T-helper 1 cell treated with Interleukin-12 subunit alpha and Interleukin-12 subunit beta and Interleukin-4 antibody, amounts not matched to agents 30 μg/mL and 1 μg/mL, for 36 hours (primary cell): Measurements from ENCODE around the gene ANO10.
"Not testable (repeated sequence)": the region's sequence is repeated elsewhere in the genome, so short reads cannot be mapped to it uniquely, and the experiment has no call there.

Experiments used
- H3K27ac Mint-ChIP-seq: one replicate; pipeline ENCODE4 v1.8.0; 2021; ENCODE audit warnings: mild to moderate bottlenecking, mixed read lengths
- H3K27me3 Mint-ChIP-seq: one replicate; pipeline ENCODE4 v1.8.0; 2021; ENCODE audit warnings: low read depth, mixed read lengths
- H3K36me3 Mint-ChIP-seq: one replicate; pipeline ENCODE4 v1.8.0; 2021; ENCODE audit warnings: low read depth, mixed read lengths
- H3K4me1 Mint-ChIP-seq: one replicate; pipeline ENCODE4 v1.8.0; 2021; ENCODE audit warnings: low read depth, mixed read lengths
- H3K4me3 Mint-ChIP-seq: one replicate; pipeline ENCODE4 v1.8.0; 2021; ENCODE audit warnings: mild to moderate bottlenecking, moderate library complexity, mixed read lengths
- H3K9me3 Mint-ChIP-seq: one replicate; pipeline ENCODE4 v1.8.0; 2021; ENCODE audit warnings: mixed read lengths

ANO10 gene

GRCh38 chr3:43499256-43499655, 122.6 kb downstream of the ANO10 start:
- peaks cover 14% of the 10 kb centered on the region for H3K27me3 Mint-ChIP-seq
- no peak overlapping the region for H3K27ac Mint-ChIP-seq
- H3K36me3 Mint-ChIP-seq = peaks cover 1% of the 10 kb centered on the region
- H3K9me3 Mint-ChIP-seq = no peaks in the 10 kb centered on the region
- H3K4me1 Mint-ChIP-seq = peaks cover 22% of the 10 kb centered on the region
- no peak overlapping the region for H3K4me3 Mint-ChIP-seq

DNA sequence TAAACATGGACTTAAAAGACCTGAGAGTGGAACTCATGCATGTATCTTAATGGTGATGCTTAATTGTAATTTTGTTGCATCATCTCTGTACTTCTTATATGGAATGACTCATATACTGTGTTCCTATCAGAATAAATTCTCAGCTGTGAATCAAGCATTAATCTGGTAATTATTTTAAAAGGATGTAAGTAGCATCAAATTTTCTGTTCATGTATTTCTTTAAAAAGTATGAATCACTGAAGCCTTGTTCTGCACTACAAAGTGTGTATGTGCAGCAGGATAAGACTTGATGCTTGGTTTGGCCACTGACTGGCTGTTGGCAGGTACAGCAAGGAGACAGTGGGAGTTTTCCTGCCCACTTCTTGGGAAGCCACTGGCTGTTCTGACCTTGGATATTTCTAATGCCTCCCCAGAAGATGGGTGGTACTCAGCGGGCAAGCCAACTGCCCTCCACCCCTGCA, 123.9 kb downstream of the ANO10 start:
- Mint-ChIP-seq H3K36me3 (peaks cover 1% of the 10 kb centered on the region), H3K27ac (no peak overlapping the region), H3K9me3 (no peaks in the 10 kb centered on the region), H3K4me1 (peaks cover 19% of the 10 kb centered on the region), H3K27me3 (peaks cover 14% of the 10 kb centered on the region), H3K4me3 (no peak overlapping the region)

- no peak overlapping the region for H3K4me3 Mint-ChIP-seq
- H3K9me3 Mint-ChIP-seq = no peaks in the 10 kb centered on the region
- H3K27me3 Mint-ChIP-seq = peaks cover 15% of the 10 kb centered on the region
- H3K4me1 Mint-ChIP-seq = peaks cover 15% of the 10 kb centered on the region
- H3K27ac Mint-ChIP-seq = no peak overlapping the region
- H3K36me3 Mint-ChIP-seq = peaks cover 1% of the 10 kb centered on the region
Observed at GRCh38 chr3:43497422-43497821, 124.4 kb downstream of the ANO10 start.

DNA sequence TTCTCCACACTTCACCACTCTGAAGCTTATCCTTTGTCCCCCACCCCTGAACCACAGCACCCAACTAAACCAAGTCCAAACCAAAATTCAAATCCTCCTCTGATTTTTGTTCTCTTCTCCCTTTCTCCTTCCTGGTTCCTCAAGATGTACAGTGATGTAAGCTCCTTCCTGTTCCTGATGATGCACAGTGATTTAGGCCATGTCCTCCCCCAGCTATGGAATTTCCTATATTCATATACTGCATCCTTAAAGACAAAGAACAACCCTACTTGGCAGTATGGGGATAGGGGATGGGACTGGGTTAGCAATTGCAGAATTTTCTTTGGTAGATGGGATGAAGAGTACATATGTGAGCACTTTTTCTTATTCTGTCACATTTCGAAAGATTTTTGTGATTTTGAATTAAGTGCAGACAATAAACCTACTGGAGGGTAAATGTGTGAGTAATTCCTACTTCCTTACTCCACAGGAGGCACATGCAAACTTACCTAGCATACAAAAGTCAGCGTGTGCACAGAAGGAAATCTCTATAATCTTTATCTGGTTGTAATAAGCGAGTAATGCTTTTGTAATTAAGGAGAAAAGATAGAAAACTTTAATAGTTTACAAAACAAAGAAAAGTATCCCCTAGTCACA, 125.0 kb downstream of the ANO10 start:
- Mint-ChIP-seq H3K4me1 (peaks cover 16% of the 10 kb centered on the region), H3K4me3 (no peak overlapping the region), H3K36me3 (peaks cover 6% of the 10 kb centered on the region), H3K27me3 (peaks cover 20% of the 10 kb centered on the region), H3K9me3 (peaks cover 4% of the 10 kb centered on the region), H3K27ac (no peak overlapping the region)

GRCh38 chr3:43492932-43493331, 128.9 kb downstream of the ANO10 start:
- H3K36me3 Mint-ChIP-seq, H3K4me3 Mint-ChIP-seq, H3K27ac Mint-ChIP-seq: not testable (repeated sequence)
- Mint-ChIP-seq H3K9me3 (peaks cover 14% of the 10 kb centered on the region), H3K27me3 (peaks cover 26% of the 10 kb centered on the region), H3K4me1 (peaks cover 17% of the 10 kb centered on the region)

DNA sequence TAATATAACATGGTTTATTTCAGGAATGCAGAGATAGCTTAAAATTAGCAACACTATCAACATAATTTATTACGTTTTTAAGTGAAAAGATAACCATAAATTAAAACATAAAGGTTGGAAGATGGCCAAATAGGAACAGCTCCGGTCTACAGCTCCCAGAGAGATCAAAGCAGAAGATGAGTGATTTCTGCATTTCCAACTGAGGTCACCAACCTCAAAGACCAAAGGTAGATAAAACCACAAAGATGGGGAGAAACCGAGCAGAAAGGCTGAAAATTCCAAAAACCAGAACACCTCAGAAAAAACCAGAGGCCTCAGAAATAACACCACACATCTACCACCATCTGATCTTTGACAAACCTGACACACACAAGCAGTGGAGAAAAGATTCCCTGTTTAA, 130.0 kb downstream of the ANO10 start:
- Mint-ChIP-seq H3K9me3 (peaks cover 14% of the 10 kb centered on the region), H3K4me1 (peaks cover 17% of the 10 kb centered on the region), H3K27me3 (peaks cover 23% of the 10 kb centered on the region)
- H3K27ac Mint-ChIP-seq, H3K4me3 Mint-ChIP-seq, H3K36me3 Mint-ChIP-seq: not testable (repeated sequence)

- H3K36me3 Mint-ChIP-seq = peaks cover 5% of the 10 kb centered on the region
- peaks cover 21% of the 10 kb centered on the region for H3K27me3 Mint-ChIP-seq
- H3K27ac Mint-ChIP-seq = no peak overlapping the region
- H3K9me3 Mint-ChIP-seq = peaks cover 14% of the 10 kb centered on the region
- no peak overlapping the region for H3K4me3 Mint-ChIP-seq
- H3K4me1 Mint-ChIP-seq = peaks cover 15% of the 10 kb centered on the region
Observed at GRCh38 chr3:43490640-43491185, 131.1 kb downstream of the ANO10 start.

DNA sequence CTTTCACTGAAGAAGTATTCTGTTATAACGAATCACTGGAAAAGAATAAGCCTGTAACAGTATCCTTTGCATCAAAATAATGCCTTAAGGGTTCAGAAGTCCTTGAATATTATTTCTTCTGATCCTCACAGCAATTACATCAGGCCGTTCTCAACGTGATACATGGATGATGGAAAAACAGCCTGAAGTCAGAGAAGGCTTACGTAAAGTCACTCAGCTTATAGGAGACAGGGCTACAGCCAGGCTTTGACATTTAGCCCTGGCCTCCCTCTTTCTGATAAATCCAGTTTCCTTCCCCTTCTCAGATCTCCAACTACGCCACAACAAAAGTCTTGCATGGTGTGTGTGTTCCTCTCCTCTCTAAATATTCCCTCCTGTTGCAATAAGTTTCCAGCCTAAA, 131.9 kb downstream of the ANO10 start:
- H3K36me3 Mint-ChIP-seq = peaks cover 5% of the 10 kb centered on the region
- no peak overlapping the region for H3K27ac Mint-ChIP-seq
- H3K27me3 Mint-ChIP-seq = peaks cover 21% of the 10 kb centered on the region
- peaks cover 15% of the 10 kb centered on the region for H3K4me1 Mint-ChIP-seq
- H3K9me3 Mint-ChIP-seq = peaks cover 14% of the 10 kb centered on the region
- H3K4me3 Mint-ChIP-seq = no peak overlapping the region

DNA sequence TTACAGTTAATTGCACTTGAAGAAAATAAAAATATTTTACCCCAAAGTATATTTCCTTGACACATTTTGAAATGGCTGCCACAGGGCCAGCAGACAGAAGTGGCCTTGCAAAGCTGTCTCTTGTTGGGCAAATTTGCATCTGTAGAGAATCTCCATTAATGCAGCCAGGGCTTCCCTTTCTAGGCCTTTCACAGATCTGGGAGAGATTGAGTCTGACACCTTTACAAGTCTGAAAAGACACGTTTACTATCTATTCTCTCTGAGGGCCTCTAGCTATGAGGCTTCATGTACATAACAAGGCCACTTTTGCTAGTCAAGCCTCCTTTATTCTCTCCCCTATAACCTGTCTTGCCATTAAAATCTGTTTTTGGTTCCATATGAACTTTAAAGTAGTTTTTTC, 135.9 kb downstream of the ANO10 start:
- Mint-ChIP-seq H3K36me3 (peaks cover 2% of the 10 kb centered on the region), H3K9me3 (peaks cover 8% of the 10 kb centered on the region), H3K27ac (no peak overlapping the region), H3K27me3 (peaks cover 10% of the 10 kb centered on the region), H3K4me3 (no peak overlapping the region), H3K4me1 (peaks cover 7% of the 10 kb centered on the region)

- Mint-ChIP-seq H3K36me3 (peaks cover 2% of the 10 kb centered on the region), H3K27ac (no peak overlapping the region), H3K9me3 (peaks cover 6% of the 10 kb centered on the region), H3K27me3 (peaks cover 6% of the 10 kb centered on the region), H3K4me1 (peaks cover 3% of the 10 kb centered on the region), H3K4me3 (no peak overlapping the region)
Observed at GRCh38 chr3:43484926-43485488, 136.8 kb downstream of the ANO10 start.

- peaks cover 4% of the 10 kb centered on the region for H3K27me3 Mint-ChIP-seq
- no peak overlapping the region for H3K27ac Mint-ChIP-seq
- H3K4me1 Mint-ChIP-seq = peaks cover 24% of the 10 kb centered on the region
- H3K9me3 Mint-ChIP-seq = peaks cover 11% of the 10 kb centered on the region
- H3K36me3 Mint-ChIP-seq = peaks cover 16% of the 10 kb centered on the region
- H3K4me3 Mint-ChIP-seq = no peak overlapping the region
Observed at GRCh38 chr3:43481375-43481774, 140.4 kb downstream of the ANO10 start.

- not testable (repeated sequence) for H3K27ac Mint-ChIP-seq, H3K27me3 Mint-ChIP-seq, H3K4me3 Mint-ChIP-seq
- Mint-ChIP-seq H3K9me3 (peaks cover 12% of the 10 kb centered on the region), H3K36me3 (peaks cover 16% of the 10 kb centered on the region), H3K4me1 (peaks cover 24% of the 10 kb centered on the region)
Observed at GRCh38 chr3:43478839-43479238, 143.0 kb downstream of the ANO10 start.

DNA sequence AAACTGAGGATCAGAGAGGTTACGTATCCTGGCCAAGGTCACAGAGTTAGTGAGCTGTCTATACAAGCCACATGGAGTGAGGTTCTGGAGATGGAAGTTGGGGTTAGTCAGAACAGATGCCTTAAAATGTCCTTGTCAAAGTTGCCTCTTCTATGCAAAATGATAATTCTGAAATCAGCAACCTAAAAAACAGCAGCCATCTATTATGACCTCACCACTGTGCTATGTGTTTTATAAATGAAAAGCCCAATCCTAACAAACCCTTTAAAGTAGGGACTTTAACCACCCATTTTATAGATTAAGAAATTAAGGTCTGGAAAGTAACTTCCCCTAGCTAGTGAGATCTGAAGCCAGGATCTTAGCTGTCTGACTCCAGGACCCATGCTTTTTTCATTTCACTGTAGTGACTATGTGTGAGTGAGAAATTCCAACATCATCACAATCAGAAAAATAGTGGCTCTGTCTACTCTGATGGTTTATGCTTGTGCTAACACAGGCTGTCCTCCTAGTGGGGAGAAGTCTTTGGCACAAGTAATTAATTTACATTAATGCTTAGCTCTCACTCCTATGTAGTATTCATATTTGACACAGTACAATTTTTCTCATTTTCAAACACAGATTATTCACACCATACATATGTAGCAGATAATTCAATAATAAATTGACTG, 143.6 kb downstream of the ANO10 start:
- peak overlapping the region; percentile 44 for H3K4me3 Mint-ChIP-seq
- H3K4me1 Mint-ChIP-seq = peaks cover 24% of the 10 kb centered on the region
- peaks cover 16% of the 10 kb centered on the region for H3K36me3 Mint-ChIP-seq
- H3K9me3 Mint-ChIP-seq = peaks cover 11% of the 10 kb centered on the region
- H3K27ac Mint-ChIP-seq = peak overlapping the region; percentile 87
- peaks cover 8% of the 10 kb centered on the region for H3K27me3 Mint-ChIP-seq

DNA sequence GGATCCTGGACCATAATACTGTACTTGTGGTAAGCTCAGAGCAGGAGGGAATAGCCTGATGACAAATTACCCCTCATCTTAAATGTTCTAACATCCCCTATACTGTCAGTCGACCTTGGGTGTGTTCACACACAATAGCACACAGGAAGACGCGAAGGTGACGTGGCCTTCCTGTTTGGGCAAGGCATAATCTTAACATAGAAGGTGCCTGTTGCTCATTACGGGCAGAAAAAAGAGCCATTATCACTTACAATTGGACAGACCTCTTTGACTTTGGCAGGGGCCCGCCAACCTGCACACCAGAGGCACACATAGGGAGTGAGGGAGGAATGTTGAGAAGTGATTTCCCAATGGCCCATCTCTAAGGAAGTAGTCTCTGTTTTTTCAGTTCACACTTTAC, 144.2 kb downstream of the ANO10 start:
- peak overlapping the region; percentile 87 for H3K27ac Mint-ChIP-seq
- peaks cover 10% of the 10 kb centered on the region for H3K27me3 Mint-ChIP-seq
- peaks cover 22% of the 10 kb centered on the region for H3K4me1 Mint-ChIP-seq
- peak overlapping the region; percentile 44 for H3K4me3 Mint-ChIP-seq
- H3K9me3 Mint-ChIP-seq = peaks cover 9% of the 10 kb centered on the region
- H3K36me3 Mint-ChIP-seq = peaks cover 16% of the 10 kb centered on the region

GRCh38 chr3:43473737-43474136, 148.1 kb downstream of the ANO10 start:
- H3K27ac Mint-ChIP-seq = no peak overlapping the region
- no peak overlapping the region for H3K4me3 Mint-ChIP-seq
- H3K4me1 Mint-ChIP-seq = peaks cover 19% of the 10 kb centered on the region
- H3K36me3 Mint-ChIP-seq = peaks cover 13% of the 10 kb centered on the region
- H3K9me3 Mint-ChIP-seq = peaks cover 9% of the 10 kb centered on the region
- H3K27me3 Mint-ChIP-seq = peaks cover 10% of the 10 kb centered on the region
